Osteocyte (in vitro differentiated cells): Measurements from ENCODE around the gene CTXN1. TPM values are rescaled to one million over a fixed set of nuclear protein-coding genes. Genes with fewer than 3 reads are reported as not detected.

ENCODE experiments used
- DNase-seq: peaks from one replicate; pipeline ENCODE4 v3.0.0; 2021; ENCODE audit warnings: mixed read lengths; ENCODE audit not compliant: unreplicated experiment; ENCODE audit errors: extremely low spot score
- H3K27ac Mint-ChIP-seq: one replicate; pipeline ENCODE4 v1.8.0; 2021; ENCODE audit warnings: mild to moderate bottlenecking, mixed read lengths; ENCODE audit not compliant: unreplicated experiment
- H3K27me3 Mint-ChIP-seq: one replicate; pipeline ENCODE4 v1.8.0; 2021; ENCODE audit warnings: mixed read lengths; ENCODE audit not compliant: unreplicated experiment
- H3K36me3 Mint-ChIP-seq: one replicate; pipeline ENCODE4 v1.8.0; 2021; ENCODE audit warnings: mixed read lengths; ENCODE audit not compliant: unreplicated experiment
- H3K4me1 Mint-ChIP-seq: one replicate; pipeline ENCODE4 v1.8.0; 2021; ENCODE audit warnings: mixed read lengths; ENCODE audit not compliant: unreplicated experiment
- H3K4me3 Mint-ChIP-seq: one replicate; pipeline ENCODE4 v1.8.0; 2021; ENCODE audit warnings: mild to moderate bottlenecking, moderate library complexity, mixed read lengths; ENCODE audit not compliant: unreplicated experiment
- H3K9me3 Mint-ChIP-seq: one replicate; pipeline ENCODE4 v1.8.0; 2021; ENCODE audit warnings: mixed read lengths; ENCODE audit not compliant: unreplicated experiment
- CTCF ChIP-seq: fragments of 200-600 bp; sonication (generic); IDR thresholded peaks from 2 replicates; pipeline ENCODE4 v1.5.0; 2021; ENCODE audit warnings: antibody characterized with exemption, mild to moderate bottlenecking, moderate library complexity
- total RNA-seq: library from RNA; stranded (reverse); gene quantifications from 2 replicates; pipeline ENCODE4 v1.2.1, GENCODE V29; 2021

CTXN1 gene
- total RNA-seq, 1 donor from 2014 or later = 28.8 TPM

GRCh38 chr19:7910321-7911161 lies 15.4 kb downstream of the CTXN1 start:
- DNase-seq = no peak
- no peak overlapping the region for H3K4me3 Mint-ChIP-seq
- peaks cover 9% of the 10 kb centered on the region for H3K4me1 Mint-ChIP-seq
- no peak overlapping the region for H3K27ac Mint-ChIP-seq
- no peaks in the 10 kb centered on the region for H3K9me3 Mint-ChIP-seq
- H3K27me3 Mint-ChIP-seq = peaks cover 2% of the 10 kb centered on the region
- no peak for TF ChIP-seq CTCF
- H3K36me3 Mint-ChIP-seq = peaks cover 15% of the 10 kb centered on the region

GRCh38 chr19:7909471-7910067 lies 16.4 kb downstream of the CTXN1 start:
- Mint-ChIP-seq H3K27me3 (no peaks in the 10 kb centered on the region), H3K36me3 (peaks cover 15% of the 10 kb centered on the region), H3K27ac (no peak overlapping the region), H3K4me1 (peaks cover 15% of the 10 kb centered on the region), H3K4me3 (no peak overlapping the region), H3K9me3 (no peaks in the 10 kb centered on the region)
- TF ChIP-seq CTCF = no peak
- DNase-seq = no peak

DNA sequence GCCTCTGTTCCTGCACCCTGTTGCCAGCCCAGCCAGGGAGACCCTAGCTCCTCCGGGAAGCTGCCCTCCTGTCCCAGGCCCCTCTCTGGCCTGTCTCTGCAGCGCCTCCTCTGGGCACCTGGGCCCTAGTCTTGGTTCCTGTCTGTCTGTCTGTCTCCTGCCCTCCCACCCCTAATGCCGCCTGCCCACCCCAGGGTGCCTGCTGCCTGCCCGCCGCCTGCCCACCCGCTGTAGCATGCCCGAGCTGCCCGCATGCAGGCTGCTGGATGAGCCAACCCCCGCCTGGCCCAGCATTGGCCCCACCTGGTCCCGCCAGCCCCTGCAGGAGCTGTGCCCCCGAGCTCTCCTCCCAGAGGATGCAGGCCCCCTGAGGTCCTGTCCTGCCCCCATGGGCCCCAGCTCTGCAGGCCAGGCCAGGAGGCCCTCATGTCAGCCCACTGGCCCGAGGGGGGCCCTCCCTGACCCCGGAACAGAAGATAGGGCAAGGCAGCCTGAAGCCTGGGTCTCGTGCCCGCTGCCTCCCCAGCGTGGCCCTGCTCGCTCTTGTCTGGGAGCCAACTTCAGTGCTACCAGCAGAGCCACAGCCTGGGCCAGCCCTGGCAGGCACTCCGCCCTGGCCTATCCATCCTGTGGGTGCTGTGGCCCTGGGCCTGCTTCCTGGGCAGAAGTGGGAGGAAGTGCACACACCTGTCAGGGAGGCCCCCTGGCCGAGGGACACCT lies 17.0 kb downstream of the CTXN1 start:
- no peak for DNase-seq
- no peak for TF ChIP-seq CTCF
- no peaks in the 10 kb centered on the region for H3K9me3 Mint-ChIP-seq
- H3K27me3 Mint-ChIP-seq = no peaks in the 10 kb centered on the region
- H3K4me1 Mint-ChIP-seq = peaks cover 18% of the 10 kb centered on the region
- H3K27ac Mint-ChIP-seq = no peak overlapping the region
- H3K4me3 Mint-ChIP-seq = no peak overlapping the region
- peaks cover 15% of the 10 kb centered on the region for H3K36me3 Mint-ChIP-seq

GRCh38 chr19:7908078-7908699 lies 17.7 kb downstream of the CTXN1 start:
- Mint-ChIP-seq H3K36me3 (peaks cover 12% of the 10 kb centered on the region), H3K4me1 (peaks cover 18% of the 10 kb centered on the region), H3K9me3 (no peaks in the 10 kb centered on the region), H3K27me3 (no peaks in the 10 kb centered on the region), H3K27ac (no peak overlapping the region), H3K4me3 (no peak overlapping the region)
- DNase-seq = no peak
- TF ChIP-seq CTCF = no peak
